Ramos (cell line): Measurements from ENCODE around the gene ZNF532.

ENCODE experiments used
- in situ Hi-C: fragments of 300-500 bp; cut with MboI; formaldehyde crosslinking; loops from one replicate; pipeline ENCODE4 v1.14.3; 2022; ENCODE audit warnings: low sequenced_read_pairs; ENCODE audit not compliant: unreplicated experiment

Gene ZNF532

DNA sequence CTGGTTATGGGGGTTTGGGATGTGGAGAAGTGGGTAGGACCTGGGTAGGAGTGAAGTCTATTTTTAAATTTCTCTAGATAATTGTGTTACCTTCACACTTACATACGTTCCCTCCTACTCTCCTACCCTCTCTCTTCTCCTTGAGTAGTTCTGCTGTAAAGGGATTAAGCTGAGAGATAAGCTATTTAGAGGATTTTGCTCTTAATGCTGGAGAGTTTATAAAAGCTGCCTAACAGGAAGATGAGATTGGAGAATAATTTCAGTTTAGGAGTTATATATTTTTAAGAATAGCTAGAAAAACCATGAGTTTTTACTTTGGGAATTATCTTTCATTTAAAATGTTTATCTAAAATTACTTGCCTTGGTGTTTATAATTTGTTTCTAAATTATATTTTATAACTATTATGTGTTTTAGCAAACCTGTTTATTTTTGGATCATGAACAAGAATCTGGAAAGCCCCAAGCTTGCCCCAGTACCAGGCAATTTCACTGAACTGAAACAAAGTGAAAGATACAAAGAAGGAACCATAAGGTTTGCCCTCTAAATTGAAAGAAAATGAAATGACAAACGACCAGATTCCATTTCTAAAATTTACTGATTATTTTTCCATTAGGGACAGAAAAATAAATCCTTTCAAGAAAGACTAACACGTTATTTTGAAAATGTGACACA is 101.5 kb downstream of the ZNF532 start:
- in situ Hi-C loops = no loop called here

DNA sequence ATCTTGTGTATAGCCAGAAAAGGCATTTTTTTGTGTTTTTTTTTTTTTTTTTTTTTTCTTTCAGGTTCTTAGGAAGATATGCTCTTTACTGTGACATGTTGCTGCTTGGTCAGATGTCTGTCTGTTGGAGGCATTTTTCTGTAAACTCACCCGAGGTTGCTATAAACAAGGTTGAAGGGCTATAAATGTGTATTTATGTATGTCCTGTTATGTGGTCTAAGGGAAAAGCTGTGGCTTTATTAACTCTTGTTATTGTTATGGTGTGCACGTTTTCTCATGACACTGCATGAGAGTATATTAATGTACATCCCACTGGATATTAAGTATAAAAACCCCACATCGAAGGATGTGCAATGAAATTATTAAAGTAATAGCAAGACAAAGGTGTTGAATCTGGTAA is 102.0 kb downstream of the ZNF532 start:
- in situ Hi-C loops = no loop called here

DNA sequence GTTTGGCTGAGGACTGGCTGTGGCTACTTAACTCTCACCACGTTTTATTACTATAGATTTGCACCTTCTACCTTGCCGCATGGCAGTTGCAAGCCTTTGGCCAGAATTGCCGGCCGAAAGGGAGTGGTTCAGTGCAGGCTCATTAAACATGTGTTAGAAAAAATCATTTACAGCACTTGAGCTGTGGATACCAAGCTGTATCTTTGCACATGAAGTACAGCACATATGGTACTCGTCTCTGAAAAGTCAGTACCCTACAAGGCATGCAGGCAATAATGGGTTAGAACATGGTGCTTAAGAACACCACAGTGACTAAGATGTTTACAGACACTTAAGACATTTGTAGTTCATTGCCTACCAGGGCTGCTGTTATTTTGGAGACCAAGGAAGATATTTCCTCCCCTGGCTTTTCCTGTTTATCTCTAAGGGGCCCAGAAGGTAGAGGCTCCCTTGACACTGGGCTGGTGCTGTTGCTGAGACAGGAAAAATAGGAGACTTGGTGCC is 103.1 kb downstream of the ZNF532 start:
- in situ Hi-C loops = no loop called here

- in situ Hi-C loops = no loop called here
These were observed 106.5 kb downstream of the ZNF532 start for GRCh38 chr18:58970943-58971790.

GRCh38 chr18:58975296-58975695 is 110.6 kb downstream of the ZNF532 start:
- in situ Hi-C loops = no loop called here

DNA sequence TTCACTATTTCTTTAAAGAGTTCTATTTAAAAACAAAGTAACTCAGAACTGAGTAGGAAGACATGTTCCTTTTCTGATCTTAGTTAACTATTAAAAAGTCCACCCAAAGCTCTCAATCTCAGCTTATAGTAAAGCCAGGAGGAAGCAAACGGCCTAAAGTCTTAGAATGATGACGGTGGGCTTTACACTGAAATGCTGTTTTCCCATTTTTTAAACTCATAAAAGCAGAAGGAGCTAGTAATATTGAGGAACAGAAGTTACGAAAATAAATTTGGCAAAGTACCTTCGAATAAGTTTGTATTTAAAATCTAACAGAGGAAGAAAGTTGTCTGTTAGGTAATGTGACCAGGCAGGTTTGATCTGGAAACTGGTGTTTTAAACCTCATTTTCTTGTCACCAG is 111.1 kb downstream of the ZNF532 start:
- in situ Hi-C loops = no loop called here

DNA sequence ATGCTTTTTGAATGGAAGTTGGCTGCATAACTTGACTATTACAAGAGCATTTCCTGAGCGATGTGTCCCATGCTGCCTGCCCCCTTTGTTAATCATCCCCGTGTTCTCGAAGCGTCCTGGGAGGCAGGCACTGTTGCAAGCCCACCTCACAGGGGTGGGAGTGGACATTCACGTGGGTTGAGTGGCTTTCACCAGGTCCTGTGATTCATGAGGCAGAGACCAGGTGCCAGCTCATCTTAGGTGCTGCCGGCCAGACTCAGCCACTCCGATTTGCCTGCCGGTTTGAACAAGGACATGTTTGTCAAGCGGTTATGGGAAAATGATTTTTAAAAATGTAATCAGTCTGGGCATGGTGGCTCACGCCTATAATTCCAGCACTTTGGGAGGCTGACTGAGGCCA is 112.5 kb downstream of the ZNF532 start:
- in situ Hi-C loops = no loop called here

DNA sequence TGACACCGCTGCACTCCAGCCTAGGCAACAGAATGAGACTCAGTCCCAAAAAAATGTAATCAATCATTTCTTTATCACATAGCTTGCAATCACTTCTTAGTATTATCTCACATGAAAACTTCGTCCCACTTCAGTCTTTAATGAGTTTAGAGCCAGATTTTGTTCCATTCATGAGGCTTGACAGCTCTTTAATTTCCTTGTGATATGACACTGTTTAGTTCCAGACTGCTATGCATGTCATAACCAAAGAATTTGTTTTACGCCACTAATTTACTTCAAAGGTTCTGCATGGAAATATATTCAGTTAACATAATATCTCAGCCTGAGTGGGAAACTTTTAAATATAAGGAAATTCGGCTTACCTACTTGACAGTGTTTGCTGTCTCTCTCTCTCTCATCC is 113.1 kb downstream of the ZNF532 start:
- in situ Hi-C loops = no loop called here

DNA sequence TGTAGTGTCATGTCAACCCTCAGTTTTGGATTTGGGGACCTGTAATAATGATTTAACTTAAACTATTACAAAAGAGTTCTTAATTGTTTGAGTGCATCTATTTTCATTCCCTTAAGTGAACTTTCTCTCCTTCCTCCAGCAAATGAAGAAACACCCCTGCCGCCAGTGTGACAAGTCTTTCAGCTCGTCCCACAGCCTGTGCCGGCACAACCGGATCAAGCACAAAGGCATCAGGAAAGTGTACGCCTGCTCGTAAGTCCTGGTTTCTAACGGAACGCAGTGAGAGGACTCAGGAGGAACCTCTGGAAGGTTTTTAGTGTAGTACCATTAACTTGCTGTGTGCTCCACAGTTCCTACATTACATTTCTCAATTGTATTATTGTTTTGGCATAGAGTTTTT is 114.2 kb downstream of the ZNF532 start:
- in situ Hi-C loops = no loop called here

DNA sequence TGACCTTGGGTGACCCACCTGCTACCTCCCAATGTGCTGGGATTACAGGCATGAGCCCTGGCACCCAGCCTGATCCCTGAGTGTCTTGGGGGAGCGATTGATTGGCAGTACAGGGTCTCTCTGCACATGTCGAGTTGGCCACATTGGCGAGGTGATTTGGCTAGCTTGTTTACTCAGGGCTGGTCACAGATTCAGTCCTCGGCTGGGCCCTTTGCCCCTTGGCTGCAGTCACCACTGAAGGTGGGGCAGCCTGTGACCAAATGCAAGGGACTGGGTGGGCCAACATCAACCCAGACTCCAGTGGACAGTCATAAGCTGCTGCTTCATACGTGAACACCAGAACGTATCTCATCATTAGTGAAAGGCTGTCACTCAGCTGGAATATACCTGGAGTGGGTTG is 114.9 kb downstream of the ZNF532 start:
- in situ Hi-C loops = no loop called here

DNA sequence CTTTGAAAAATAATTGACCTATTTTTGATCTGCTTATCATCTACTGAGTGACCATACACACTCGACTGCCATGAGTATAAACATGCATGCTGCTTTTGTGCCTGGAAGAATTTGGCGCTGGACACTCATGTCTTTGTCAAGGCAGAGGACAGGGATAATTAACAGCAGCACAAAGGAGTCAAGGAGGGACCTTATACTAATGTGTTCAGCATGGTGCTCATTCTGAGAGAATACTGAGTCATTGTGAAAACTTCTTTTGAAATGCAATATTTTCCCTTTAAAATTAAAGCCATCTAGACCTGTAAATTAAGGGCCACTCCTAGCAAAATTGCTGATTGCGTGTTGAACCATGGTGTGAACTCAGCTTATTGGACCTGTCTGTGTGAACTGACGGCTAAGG is 116.3 kb downstream of the ZNF532 start:
- in situ Hi-C loops = no loop called here

DNA sequence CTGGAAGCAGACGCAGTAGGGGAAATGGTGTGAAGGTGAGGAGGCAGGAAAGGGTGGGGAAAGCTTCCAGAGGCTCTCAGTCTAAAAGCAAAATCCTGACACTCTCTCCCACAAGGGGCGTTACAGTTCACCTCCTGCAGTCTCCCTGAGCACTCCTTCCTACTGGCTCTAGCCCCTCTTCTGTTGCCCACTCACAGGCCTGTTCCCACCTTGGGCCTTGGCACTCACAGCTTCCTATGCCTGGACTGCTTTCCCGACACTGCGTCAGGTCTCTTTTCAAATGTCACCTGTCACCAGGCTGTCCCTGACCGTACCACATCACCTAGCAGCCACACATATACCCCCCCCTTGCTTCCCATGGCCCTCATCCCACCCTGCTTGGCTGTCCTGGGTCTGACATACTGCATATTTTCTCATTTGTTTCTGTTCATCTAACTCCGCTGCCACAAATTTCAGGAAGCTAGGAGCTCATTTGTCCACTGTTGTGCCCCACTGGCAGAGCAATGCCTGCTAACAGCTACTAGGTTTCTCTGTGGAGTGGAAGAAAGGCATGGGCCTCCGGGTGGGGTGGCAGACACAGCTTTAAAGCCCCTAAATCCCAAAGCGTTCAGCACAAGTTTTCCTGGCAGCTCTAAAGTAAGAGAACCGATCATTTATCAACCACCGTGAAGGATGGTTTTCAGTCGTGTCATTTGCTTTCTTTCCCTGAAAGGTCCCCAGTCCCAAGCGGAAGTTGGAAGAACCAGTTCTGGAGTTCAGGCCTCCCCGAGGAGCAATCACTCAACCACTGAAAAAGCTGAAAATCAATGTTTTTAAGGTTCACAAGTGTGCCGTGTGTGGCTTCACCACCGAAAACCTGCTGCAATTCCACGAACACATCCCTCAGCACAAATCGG is 118.8 kb downstream of the ZNF532 start:
- in situ Hi-C loops = no loop called here

GRCh38 chr18:58988600-58988999 is 123.9 kb downstream of the ZNF532 start:
- in situ Hi-C loops = no loop called here

DNA sequence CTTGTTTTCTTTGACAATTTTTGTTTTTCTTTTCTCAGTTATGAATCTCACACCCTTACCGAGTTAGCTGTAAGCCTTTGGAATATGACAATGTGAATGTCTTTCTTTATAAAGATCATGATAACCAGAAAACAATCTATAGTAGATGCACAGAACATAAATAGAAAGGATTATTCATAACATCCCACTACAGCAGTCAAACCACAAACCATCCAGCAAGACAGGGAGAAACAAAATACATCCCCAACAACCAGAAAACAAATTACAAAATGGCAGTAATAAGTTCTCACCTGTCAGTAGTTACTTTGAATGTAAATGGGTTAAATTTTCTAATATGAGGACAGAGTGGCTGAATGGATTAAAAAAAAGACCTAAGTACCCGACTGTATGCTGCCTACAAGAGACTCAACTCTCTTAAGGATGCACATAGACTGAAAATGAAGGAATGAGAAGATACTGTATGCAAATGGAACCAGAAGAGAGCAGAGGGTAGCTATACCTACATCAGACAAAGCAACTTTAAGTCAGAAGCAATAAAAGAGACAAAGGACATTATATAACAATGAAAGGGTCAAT is 124.6 kb downstream of the ZNF532 start:
- in situ Hi-C loops = no loop called here

DNA sequence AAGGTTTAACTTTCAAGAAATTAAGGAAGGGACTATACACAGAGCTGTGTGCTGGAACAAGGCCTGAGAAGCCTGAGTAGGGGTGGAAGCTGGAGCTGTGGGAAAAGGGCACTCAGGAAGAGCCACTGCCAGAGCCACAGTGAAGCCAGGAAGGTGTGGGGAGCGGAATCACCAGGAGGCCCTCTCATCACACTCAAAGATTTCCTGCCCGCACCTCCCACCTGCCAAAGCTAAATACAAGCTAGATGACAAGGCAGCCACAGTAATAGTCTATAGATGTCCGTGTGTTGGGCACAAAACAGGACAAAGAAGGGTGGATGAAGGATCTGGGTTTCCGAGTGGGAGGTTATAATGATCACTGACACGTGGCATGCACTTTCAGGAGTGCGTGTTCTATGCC is 126.0 kb downstream of the ZNF532 start:
- in situ Hi-C loops = no loop called here

DNA sequence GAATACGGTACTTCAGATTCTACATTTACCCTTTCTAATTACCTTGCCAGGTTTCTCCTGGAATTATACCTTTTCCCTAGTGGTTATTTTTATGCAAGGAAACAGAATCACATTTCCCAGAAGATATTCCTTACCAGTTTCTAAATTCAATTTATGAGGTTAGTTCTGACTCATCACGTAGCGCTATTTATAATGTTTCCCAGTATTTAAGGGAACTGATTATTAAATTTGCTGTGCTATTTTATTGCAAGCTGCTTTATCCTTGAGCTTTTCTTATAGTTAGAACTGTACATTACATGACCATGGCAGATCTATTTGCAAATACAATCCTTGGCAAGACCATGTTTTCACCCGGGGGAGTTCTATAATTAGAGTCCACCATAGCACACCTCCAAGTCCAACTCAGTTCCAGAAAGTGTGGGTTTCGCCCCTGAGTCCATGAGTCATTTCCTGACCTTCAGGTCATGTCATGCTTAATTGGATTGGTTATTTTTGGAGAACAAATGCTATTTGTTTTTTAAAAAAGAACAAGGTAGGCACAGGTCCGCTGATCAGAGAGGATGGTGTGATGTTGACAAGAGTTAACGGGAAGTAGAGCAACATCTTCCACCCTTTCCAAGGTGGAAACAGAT is 126.6 kb downstream of the ZNF532 start:
- in situ Hi-C loops = no loop called here

GRCh38 chr18:58992301-58993231 is 127.9 kb downstream of the ZNF532 start:
- in situ Hi-C loops = no loop called here

DNA sequence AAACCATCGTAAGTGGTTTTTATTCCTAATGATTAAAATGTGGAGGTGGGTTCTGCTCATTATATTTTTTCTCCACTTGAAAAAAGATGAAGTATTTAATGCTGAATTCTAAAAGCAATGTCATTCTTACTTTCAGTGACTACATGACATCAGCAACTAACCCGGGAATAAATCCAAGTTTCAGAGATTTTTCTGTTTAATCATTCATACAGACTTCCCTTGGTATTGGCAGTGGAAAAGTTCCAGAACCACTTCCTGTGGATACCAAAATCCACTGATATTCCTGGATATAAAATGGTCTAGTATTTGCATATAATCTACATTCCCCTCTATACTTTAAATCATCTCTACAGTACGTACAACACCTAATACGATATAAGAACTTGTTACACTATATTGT is 128.6 kb downstream of the ZNF532 start:
- in situ Hi-C loops = no loop called here

DNA sequence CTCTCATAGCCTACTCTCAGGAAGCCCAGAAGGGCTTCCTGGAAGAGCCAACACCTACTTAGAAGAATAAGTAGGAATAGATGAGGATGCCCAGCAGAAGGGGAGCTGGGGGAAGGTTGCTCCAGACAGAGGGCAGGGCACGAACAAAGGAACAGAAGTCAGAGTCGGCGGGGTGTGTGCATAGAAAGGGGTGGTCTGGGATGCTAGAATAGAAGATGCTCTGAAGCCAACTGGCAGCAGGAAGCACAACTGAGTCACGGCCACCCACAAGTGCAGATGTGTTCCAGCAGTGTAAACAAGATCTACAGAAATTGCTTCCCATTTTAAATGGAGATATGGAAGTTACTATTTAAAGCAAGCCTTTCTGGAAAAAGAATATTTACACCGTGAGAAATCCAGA is 131.0 kb downstream of the ZNF532 start:
- in situ Hi-C loops = no loop called here
